Stomach (tissue), 9 donors: Measurements from ENCODE around the gene CCSER1. TPM values are rescaled to one million over a fixed set of nuclear protein-coding genes. Genes with fewer than 3 reads are reported as not detected.

Source experiments
- DNase-seq, 2 donors: peaks; one replicate each; pipeline versions ENCODE4 v3.0.0 to v3.0.0-alpha.2; 2013 to 2019
- H3K27ac ChIP-seq, 5 donors: fragments of 200-600 bp in 4 of 5; sonication (generic) in 4 of 5; one replicate each; pipeline ENCODE4 v1.5.1; 2013 to 2019; ENCODE audit warnings: mild to moderate bottlenecking in 1 of 5, moderate library complexity in 1 of 5
- H3K27me3 ChIP-seq, 3 donors: fragments of 200-600 bp; sonication (generic); one replicate each; pipeline ENCODE4 v1.5.1; 2017 to 2019; ENCODE audit warnings: mixed run types in 1 of 3
- H3K36me3 ChIP-seq, 4 donors: fragments of 200-600 bp; sonication (generic); 1 replicate in 3 of 4; 2 replicates in 1 of 4; pipeline ENCODE4 v1.5.1; 2016 to 2019
- H3K4me1 ChIP-seq, 4 donors: fragments of 200-600 bp; sonication (generic); one replicate each; pipeline ENCODE4 v1.5.1; 2016 to 2019
- H3K4me3 ChIP-seq, 4 donors: fragments of 200-600 bp; sonication (generic) in 3 of 4; one replicate each; pipeline ENCODE4 v1.5.1; 2016 to 2019; ENCODE audit warnings: mild to moderate bottlenecking in 1 of 4
- H3K9me3 ChIP-seq, 4 donors: fragments of 200-600 bp; sonication (generic); one replicate each; pipeline ENCODE4 v1.5.1; 2016 to 2019
- EP300 ChIP-seq: sonication (generic); formaldehyde crosslinking; IDR thresholded peaks from one replicate; pipeline ENCODE4 v1.6.1; 2017; ENCODE audit warnings: antibody characterized with exemption
- POLR2A ChIP-seq, 4 donors: fragments of 450-650 bp; IDR thresholded peaks; one replicate each; pipeline ENCODE4 v1.6.1; 2016; ENCODE audit warnings: antibody characterized with exemption in 4 of 4, control low read depth in 2 of 4, mild to moderate bottlenecking in 1 of 4, moderate library complexity in 1 of 4
- POLR2AphosphoS5 ChIP-seq, 3 donors: sonication (generic); formaldehyde crosslinking; IDR thresholded peaks; one replicate each; pipeline ENCODE4 v1.6.1; 2016; ENCODE audit warnings: antibody characterized with exemption in 3 of 3
- WGBS, 5 donors: extraction: QIAGEN DNeasy Blood & Tissue Kit in 3 of 5; methylation state at CpG; one replicate each; pipeline versions ENCODE4 v1.1.5 to v1.1.7; 2013 to 2018; 5-methylcytosine and 5-hydroxymethylcytosine counted together
- intact Hi-C: fragments of 100-400 bp; cut with DNase I; formaldehyde crosslinking; loops from one replicate; pipeline ENCODE4 v1.15.1; 2023; ENCODE audit warnings: low total_unique reads
- polyA plus RNA-seq, 3 donors: library from polyadenylated mRNA; stranded (reverse); fragments of 200-250 nt; gene quantifications; one replicate each; pipeline ENCODE4 v1.2.3, GENCODE V29; 2013
- total RNA-seq, 5 donors: library from RNA; depleted of rRNA; stranded (reverse); fragments of >200 nt; gene quantifications; one replicate each; pipeline versions ENCODE4 v1.1.0 to v1.2.3, GENCODE V29; 2014 to 2016
- TF ChIP-seq, protein P1 (sequence below), 7 experiments: fragments of 450-650 bp in 4 of 7; fragments of 200-600 bp in 3 of 7; sonication (generic) in 3 of 7; IDR thresholded peaks; one replicate each; pipeline ENCODE4 v1.5.1; 2016 to 2019; ENCODE audit warnings: antibody characterized with exemption in 7 of 7, control low read depth in 2 of 7, mild to moderate bottlenecking in 1 of 7
- donor health status: healthy with polysubstance abuse.
- donor health status: Bipolar disorder and iron deficiency.
- donor health status: healthy.

Gene CCSER1
- total and polyA plus RNA-seq, 8 donors = 0.33 to 149 (median 15.2) TPM

DNA sequence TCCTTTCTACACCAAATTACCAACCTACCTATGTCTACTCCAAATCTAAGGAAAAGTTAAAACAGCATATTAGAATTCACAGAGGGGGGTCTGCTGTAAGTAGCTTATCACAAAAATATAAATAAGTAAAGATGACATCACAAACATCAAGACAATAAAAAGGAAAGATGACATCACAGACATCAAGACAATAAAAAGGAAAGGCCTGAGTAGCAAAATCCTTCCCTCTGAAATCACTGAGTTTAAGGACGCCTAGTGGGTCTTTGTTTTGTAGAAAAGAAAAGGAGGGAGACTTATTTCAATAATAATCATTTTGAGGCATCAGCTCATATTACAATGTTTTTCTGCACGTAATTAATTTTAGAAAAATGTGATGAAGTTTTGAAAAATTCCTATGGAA lies 1469.5 kb downstream of the CCSER1 start:
- H3K4me1 ChIP-seq = no peaks in the 10 kb centered on the region
- no peaks in the 10 kb centered on the region for H3K27me3 ChIP-seq
- H3K4me3 ChIP-seq = no peak overlapping the region
- H3K9me3 ChIP-seq = no peaks in the 10 kb centered on the region
- H3K27ac ChIP-seq = no peak overlapping the region
- no peak for DNase-seq
- 45 to 59% (median 58%) methylated on average over 2 of the region's 2 CpGs for WGBS, 5 donors
- TF ChIP-seq POLR2A (IDR thresholded peaks at IDR 0.05) (no peak), EP300 (no peak), POLR2AphosphoS5 (IDR thresholded peaks at IDR 0.05) (no peak)
- TF ChIP-seq, protein P1, sequence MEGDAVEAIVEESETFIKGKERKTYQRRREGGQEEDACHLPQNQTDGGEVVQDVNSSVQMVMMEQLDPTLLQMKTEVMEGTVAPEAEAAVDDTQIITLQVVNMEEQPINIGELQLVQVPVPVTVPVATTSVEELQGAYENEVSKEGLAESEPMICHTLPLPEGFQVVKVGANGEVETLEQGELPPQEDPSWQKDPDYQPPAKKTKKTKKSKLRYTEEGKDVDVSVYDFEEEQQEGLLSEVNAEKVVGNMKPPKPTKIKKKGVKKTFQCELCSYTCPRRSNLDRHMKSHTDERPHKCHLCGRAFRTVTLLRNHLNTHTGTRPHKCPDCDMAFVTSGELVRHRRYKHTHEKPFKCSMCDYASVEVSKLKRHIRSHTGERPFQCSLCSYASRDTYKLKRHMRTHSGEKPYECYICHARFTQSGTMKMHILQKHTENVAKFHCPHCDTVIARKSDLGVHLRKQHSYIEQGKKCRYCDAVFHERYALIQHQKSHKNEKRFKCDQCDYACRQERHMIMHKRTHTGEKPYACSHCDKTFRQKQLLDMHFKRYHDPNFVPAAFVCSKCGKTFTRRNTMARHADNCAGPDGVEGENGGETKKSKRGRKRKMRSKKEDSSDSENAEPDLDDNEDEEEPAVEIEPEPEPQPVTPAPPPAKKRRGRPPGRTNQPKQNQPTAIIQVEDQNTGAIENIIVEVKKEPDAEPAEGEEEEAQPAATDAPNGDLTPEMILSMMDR (IDR thresholded peaks at IDR 0.05) = no peak
- no peaks in the 10 kb centered on the region for H3K36me3 ChIP-seq
- intact Hi-C loops = no loop called here

GRCh38 chr4:91598696-91599095 lies 1471.5 kb downstream of the CCSER1 start:
- H3K4me3 ChIP-seq = no peak overlapping the region
- H3K36me3 ChIP-seq = no peaks in the 10 kb centered on the region
- no peak overlapping the region for H3K27ac ChIP-seq
- no peaks in the 10 kb centered on the region for H3K4me1 ChIP-seq
- H3K9me3 ChIP-seq = no peaks in the 10 kb centered on the region
- H3K27me3 ChIP-seq = no peaks in the 10 kb centered on the region
- WGBS, 5 donors = 86 to 91% (median 88%) methylated on average over 8 of the region's 8 CpGs
- no peak for DNase-seq
- TF ChIP-seq POLR2AphosphoS5 (IDR thresholded peaks at IDR 0.05) = no peak
- TF ChIP-seq, protein P1 (IDR thresholded peaks at IDR 0.05) = no peak
- no peak for TF ChIP-seq POLR2A (IDR thresholded peaks at IDR 0.05)
- no peak for TF ChIP-seq EP300
- intact Hi-C loops = no loop called here

- Histone ChIP-seq H3K36me3 (no peaks in the 10 kb centered on the region), H3K9me3 (no peaks in the 10 kb centered on the region), H3K27me3 (no peaks in the 10 kb centered on the region), H3K4me3 (no peak overlapping the region), H3K27ac (no peak overlapping the region), H3K4me1 (no peaks in the 10 kb centered on the region)
- 78 to 88% (median 85%) methylated on average over 1 of the region's 1 CpG for WGBS, 5 donors
- intact Hi-C loops = no loop called here
- DNase-seq = no peak
- TF ChIP-seq POLR2A (IDR thresholded peaks at IDR 0.05) (no peak), EP300 (no peak), POLR2AphosphoS5 (IDR thresholded peaks at IDR 0.05) (no peak)
- TF ChIP-seq, protein P1 (IDR thresholded peaks at IDR 0.05) = no peak
Observed at GRCh38 chr4:91600301-91600700, 1473.1 kb downstream of the CCSER1 start.

DNA sequence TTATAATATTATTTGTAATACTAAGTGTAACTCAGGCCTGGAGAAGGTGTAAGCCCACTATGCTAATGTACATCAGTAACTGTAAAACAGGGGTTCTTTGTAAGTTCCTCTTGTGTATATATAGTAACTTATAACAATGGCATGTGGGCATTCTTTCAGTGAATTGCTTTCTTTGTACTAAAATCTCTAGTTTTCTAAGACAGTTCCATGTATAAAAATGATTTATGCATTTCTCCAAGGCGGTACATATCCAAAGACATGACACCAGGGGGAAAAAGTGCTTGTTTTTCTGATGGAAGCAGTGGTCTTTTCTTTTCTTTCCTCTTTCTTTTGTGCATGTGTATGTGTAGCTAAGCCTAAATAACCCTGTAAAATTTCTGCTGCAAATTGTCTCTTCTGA lies 1474.2 kb downstream of the CCSER1 start:
- H3K27ac ChIP-seq = no peak overlapping the region
- H3K4me3 ChIP-seq = no peak overlapping the region
- no peak for DNase-seq
- intact Hi-C loops = no loop called here
- 78 to 91% (median 79%) methylated on average over 1 of the region's 1 CpG for WGBS, 5 donors
- no peaks in the 10 kb centered on the region for H3K4me1 ChIP-seq
- H3K27me3 ChIP-seq = no peaks in the 10 kb centered on the region
- no peaks in the 10 kb centered on the region for H3K36me3 ChIP-seq
- no peaks in the 10 kb centered on the region for H3K9me3 ChIP-seq
- TF ChIP-seq, protein P1 (IDR thresholded peaks at IDR 0.05) = no peak
- no peak for TF ChIP-seq POLR2AphosphoS5 (IDR thresholded peaks at IDR 0.05)
